ENCODE data around the gene CUEDC1.

DNA sequence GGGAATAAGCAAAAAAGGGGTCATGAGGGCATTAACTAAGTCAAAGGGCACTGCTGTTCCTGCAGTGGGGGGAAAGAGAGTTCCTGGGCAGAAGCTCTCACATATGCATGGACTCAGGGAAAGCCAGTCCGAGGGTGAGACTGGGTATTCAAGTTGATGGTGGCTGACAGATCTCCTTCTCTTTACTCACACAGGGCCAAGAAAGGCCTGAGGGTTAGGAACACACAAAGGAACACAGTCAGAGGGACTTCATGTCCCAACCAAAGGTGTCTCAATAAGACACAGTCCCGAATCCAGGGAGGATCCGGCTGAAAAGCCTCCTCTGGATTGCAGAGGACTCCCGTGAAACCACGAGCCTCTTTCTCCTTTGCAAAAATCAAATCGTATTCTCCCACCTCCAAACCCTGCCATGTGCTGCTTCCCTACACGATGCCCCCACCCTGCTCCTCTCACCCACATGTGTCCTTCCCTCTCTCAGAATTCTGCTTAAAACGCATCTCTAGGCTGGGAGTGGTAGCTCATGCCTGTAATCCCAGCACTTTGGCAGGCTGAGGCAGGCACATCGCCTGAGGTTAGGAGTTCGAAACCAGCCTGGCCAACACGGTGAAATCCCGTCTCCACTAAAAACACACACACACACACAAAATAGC, 23.6 kb downstream of the CUEDC1 start:
- TF ChIP-seq, protein P1, sequence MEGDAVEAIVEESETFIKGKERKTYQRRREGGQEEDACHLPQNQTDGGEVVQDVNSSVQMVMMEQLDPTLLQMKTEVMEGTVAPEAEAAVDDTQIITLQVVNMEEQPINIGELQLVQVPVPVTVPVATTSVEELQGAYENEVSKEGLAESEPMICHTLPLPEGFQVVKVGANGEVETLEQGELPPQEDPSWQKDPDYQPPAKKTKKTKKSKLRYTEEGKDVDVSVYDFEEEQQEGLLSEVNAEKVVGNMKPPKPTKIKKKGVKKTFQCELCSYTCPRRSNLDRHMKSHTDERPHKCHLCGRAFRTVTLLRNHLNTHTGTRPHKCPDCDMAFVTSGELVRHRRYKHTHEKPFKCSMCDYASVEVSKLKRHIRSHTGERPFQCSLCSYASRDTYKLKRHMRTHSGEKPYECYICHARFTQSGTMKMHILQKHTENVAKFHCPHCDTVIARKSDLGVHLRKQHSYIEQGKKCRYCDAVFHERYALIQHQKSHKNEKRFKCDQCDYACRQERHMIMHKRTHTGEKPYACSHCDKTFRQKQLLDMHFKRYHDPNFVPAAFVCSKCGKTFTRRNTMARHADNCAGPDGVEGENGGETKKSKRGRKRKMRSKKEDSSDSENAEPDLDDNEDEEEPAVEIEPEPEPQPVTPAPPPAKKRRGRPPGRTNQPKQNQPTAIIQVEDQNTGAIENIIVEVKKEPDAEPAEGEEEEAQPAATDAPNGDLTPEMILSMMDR (IDR thresholded peaks at IDR 0.05) = no peak
- no peak for TF ChIP-seq EZH2 (IDR thresholded peaks at IDR 0.05; ENCODE audit: borderline replicate concordance, insufficient read depth, low read depth, low read length, poor library complexity, severe bottlenecking)

All from B cell (primary cell).